Neural progenitor cell (in vitro differentiated cells): ENCODE data around the gene ZCCHC7.

Experiments used
- CTCF ChIP-seq: fragments of 200-600 bp; sonication (generic); IDR thresholded peaks from 2 replicates; pipeline ENCODE4 v1.5.1; 2017; ENCODE audit warnings: antibody characterized with exemption, mild to moderate bottlenecking
- EZH2 ChIP-seq: fragments of 200-600 bp; sonication (generic); IDR thresholded peaks from 2 replicates; pipeline ENCODE4 v1.6.1; 2017; ENCODE audit warnings: antibody characterized with exemption, mild to moderate bottlenecking, moderate library complexity
- EZH2phosphoT487 ChIP-seq: fragments of 200-600 bp; sonication (generic); IDR thresholded peaks from 2 replicates; pipeline ENCODE4 v1.6.1; 2017; ENCODE audit warnings: antibody characterized with exemption

DNA sequence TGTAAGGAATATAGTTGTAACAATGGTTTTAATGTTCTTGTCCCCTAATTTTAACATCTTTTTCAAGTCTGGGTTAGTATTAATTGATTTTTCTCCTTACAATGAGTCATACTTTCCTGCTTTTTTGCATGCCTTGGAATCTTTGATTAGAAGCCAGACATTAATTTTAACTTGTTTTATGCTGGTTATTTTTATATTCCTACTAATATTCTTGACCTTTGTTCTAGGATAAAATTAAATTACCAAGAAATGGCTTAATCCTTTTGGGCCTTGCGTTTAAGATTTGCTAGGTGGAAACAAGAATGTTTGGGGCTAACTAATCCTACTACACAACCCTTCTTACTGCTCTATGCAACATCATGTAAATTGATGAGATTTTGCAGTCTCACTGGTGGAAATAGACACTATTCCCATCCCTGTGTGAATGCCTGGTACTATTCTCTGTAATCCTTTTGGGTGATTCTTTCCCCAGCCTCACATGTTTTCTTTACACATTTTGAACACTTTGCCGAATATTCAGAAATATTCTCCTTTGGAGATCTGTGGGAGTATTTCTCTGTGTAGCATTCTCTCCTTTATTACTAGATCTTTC is 47.2 kb downstream of the ZCCHC7 start:
- no peak for TF ChIP-seq CTCF
- TF ChIP-seq EZH2phosphoT487 = no peak
- TF ChIP-seq EZH2 = no peak
